Smooth muscle cell (in vitro differentiated cells): ENCODE measurements around the gene STK39. TPM values are rescaled to one million over a fixed set of nuclear protein-coding genes. Genes with fewer than 3 reads are reported as not detected.

Experiments
- DNase-seq: peaks from one replicate; lab custom pipeline; 2025; ENCODE audit not compliant: unreplicated experiment; lab: John Stamatoyannopoulos, UW
- H2AFZ ChIP-seq: fragments of 200-600 bp; sonication (generic); 2 replicates; pipeline ENCODE4 v1.6.0; 2016; ENCODE audit warnings: antibody characterized with exemption, low read depth, mild to moderate bottlenecking
- H3F3A ChIP-seq: fragments of 200-600 bp; sonication (generic); 2 replicates; pipeline ENCODE4 v1.6.0; 2017; ENCODE audit warnings: antibody characterized with exemption, low read depth
- H3K27ac ChIP-seq: fragments of 200-600 bp; sonication (generic); 2 replicates; pipeline ENCODE4 v1.5.1; 2016; ENCODE audit warnings: low read depth, mild to moderate bottlenecking
- H3K27me3 ChIP-seq: fragments of 200-600 bp; sonication (generic); 2 replicates; pipeline ENCODE4 v1.6.1; 2016; ENCODE audit warnings: low read depth, mild to moderate bottlenecking
- H3K36me3 ChIP-seq: fragments of 200-600 bp; sonication (generic); 2 replicates; pipeline ENCODE4 v1.5.1; 2016; ENCODE audit warnings: low read depth
- H3K4me1 ChIP-seq: fragments of 200-600 bp; sonication (generic); 2 replicates; pipeline ENCODE4 v1.5.1; 2016; ENCODE audit warnings: low read depth
- H3K4me2 ChIP-seq: fragments of 200-600 bp; sonication (generic); 2 replicates; pipeline ENCODE4 v1.6.0; 2016; ENCODE audit warnings: mild to moderate bottlenecking
- H3K4me3 ChIP-seq: fragments of 200-600 bp; sonication (generic); 2 replicates; pipeline ENCODE4 v1.5.1; 2016; ENCODE audit warnings: mild to moderate bottlenecking
- H3K79me2 ChIP-seq: fragments of 200-600 bp; sonication (generic); 2 replicates; pipeline ENCODE4 v1.6.0; 2016; ENCODE audit warnings: low read depth, mild to moderate bottlenecking
- H3K9ac ChIP-seq: fragments of 200-600 bp; sonication (generic); 2 replicates; pipeline ENCODE4 v1.6.0; 2016; ENCODE audit warnings: low read depth
- H3K9me3 ChIP-seq: fragments of 200-600 bp; sonication (generic); replicated peaks from 2 replicates; pipeline ENCODE4 v1.5.1; 2016; ENCODE audit warnings: low read depth
- H4K20me1 ChIP-seq: fragments of 200-600 bp; sonication (generic); 2 replicates; pipeline ENCODE4 v1.6.0; 2016; ENCODE audit warnings: low read depth
- WGBS: methylation state at CpG from one replicate; pipeline ENCODE4 v1.1.7; 2016; ENCODE audit warnings: low lambda C conversion rate; 5-methylcytosine and 5-hydroxymethylcytosine counted together
- polyA plus RNA-seq: library from polyadenylated mRNA; unstranded; fragments of >200 nt; fragmentation: Nextera tagmentation; extraction: Ambion mirVana; gene quantifications from 2 replicates; pipeline ENCODE4 v1.2.1, GENCODE V29; 2016
- total RNA-seq: library from RNA; depleted of rRNA; stranded (reverse); fragments of >200 nt; gene quantifications from 2 replicates; pipeline ENCODE4 v1.2.3, GENCODE V29; 2014
- TF ChIP-seq, protein P1 (sequence below): fragments of 200-600 bp; sonication (generic); IDR thresholded peaks from 2 replicates; pipeline ENCODE4 v1.5.1; 2017; ENCODE audit warnings: borderline replicate concordance, mild to moderate bottlenecking, antibody characterized with exemption; ENCODE audit not compliant: insufficient read depth, poor library complexity, severe bottlenecking

The STK39 gene
- total and polyA plus RNA-seq, 2 experiments from 2014 or later: 21.1 to 37.8 TPM

- Histone ChIP-seq H3K36me3 (no peaks in the 10 kb centered on the region), H3K9me3 (no peaks in the 10 kb centered on the region), H3K27ac (no peak overlapping the region), H3K27me3 (no peaks in the 10 kb centered on the region), H3K4me2 (no peak overlapping the region), H3K4me1 (peaks cover 49% of the 10 kb centered on the region), H3K9ac (no peak overlapping the region), H3F3A (no peaks in the 10 kb centered on the region), H3K4me3 (no peak overlapping the region), H2AFZ (no peak overlapping the region), H3K79me2 (peaks cover 59% of the 10 kb centered on the region), H4K20me1 (peaks cover 69% of the 10 kb centered on the region)
- no peak for DNase-seq
- TF ChIP-seq, protein P1, sequence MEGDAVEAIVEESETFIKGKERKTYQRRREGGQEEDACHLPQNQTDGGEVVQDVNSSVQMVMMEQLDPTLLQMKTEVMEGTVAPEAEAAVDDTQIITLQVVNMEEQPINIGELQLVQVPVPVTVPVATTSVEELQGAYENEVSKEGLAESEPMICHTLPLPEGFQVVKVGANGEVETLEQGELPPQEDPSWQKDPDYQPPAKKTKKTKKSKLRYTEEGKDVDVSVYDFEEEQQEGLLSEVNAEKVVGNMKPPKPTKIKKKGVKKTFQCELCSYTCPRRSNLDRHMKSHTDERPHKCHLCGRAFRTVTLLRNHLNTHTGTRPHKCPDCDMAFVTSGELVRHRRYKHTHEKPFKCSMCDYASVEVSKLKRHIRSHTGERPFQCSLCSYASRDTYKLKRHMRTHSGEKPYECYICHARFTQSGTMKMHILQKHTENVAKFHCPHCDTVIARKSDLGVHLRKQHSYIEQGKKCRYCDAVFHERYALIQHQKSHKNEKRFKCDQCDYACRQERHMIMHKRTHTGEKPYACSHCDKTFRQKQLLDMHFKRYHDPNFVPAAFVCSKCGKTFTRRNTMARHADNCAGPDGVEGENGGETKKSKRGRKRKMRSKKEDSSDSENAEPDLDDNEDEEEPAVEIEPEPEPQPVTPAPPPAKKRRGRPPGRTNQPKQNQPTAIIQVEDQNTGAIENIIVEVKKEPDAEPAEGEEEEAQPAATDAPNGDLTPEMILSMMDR: no peak
- WGBS: 91% methylated on average over 4 of the region's 4 CpGs
Measured at GRCh38 chr2:168183308-168183997, 63.9 kb downstream of the STK39 start.

- H3F3A ChIP-seq: no peaks in the 10 kb centered on the region
- DNase-seq: no peak
- H3K9me3 ChIP-seq: no peaks in the 10 kb centered on the region
- H4K20me1 ChIP-seq: peaks cover 61% of the 10 kb centered on the region
- no peak overlapping the region for H3K9ac ChIP-seq
- no peak overlapping the region for H3K27ac ChIP-seq
- peaks cover 59% of the 10 kb centered on the region for H3K79me2 ChIP-seq
- TF ChIP-seq, protein P1: no peak
- no peaks in the 10 kb centered on the region for H3K27me3 ChIP-seq
- H3K36me3 ChIP-seq: no peaks in the 10 kb centered on the region
- no peak overlapping the region for H3K4me2 ChIP-seq
- H3K4me3 ChIP-seq: no peak overlapping the region
- no peak overlapping the region for H2AFZ ChIP-seq
- 98% methylated on average over 5 of the region's 5 CpGs for WGBS
- peaks cover 48% of the 10 kb centered on the region for H3K4me1 ChIP-seq
Measured at GRCh38 chr2:168182550-168183249, 64.7 kb downstream of the STK39 start.

DNA sequence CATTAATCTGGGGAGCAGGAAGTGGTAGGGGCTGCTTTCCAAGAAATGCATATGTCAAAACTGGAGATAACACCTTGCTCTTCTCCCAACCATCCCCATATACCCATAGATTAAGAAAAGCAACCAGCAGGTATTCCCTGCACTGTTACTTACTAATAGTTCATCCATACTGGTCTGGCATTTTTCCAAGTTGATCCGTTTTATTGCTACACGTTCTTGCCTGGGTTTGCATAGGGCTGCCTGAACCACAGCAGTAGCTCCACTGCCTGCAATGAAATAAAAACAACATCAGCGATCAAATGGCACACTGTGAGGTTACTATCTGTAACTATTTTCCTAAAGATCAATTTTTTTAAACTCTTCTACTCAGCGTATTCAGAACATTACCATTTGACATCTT is 65.6 kb downstream of the STK39 start:
- 90% methylated on average over 4 of the region's 4 CpGs for WGBS

More for the DNA sequence above, 65.6 kb downstream of the STK39 start:
- H3K4me1 ChIP-seq: peaks cover 44% of the 10 kb centered on the region
- H3K9me3 ChIP-seq: no peaks in the 10 kb centered on the region
- peaks cover 58% of the 10 kb centered on the region for H3K79me2 ChIP-seq
- no peak overlapping the region for H3K9ac ChIP-seq
- no peaks in the 10 kb centered on the region for H3K36me3 ChIP-seq
- H2AFZ ChIP-seq: no peak overlapping the region
- H4K20me1 ChIP-seq: peaks cover 61% of the 10 kb centered on the region
- TF ChIP-seq, protein P1: no peak
- no peak overlapping the region for H3K27ac ChIP-seq
- no peaks in the 10 kb centered on the region for H3K27me3 ChIP-seq
- no peak overlapping the region for H3K4me3 ChIP-seq
- H3K4me2 ChIP-seq: no peak overlapping the region
- DNase-seq: no peak
- H3F3A ChIP-seq: no peaks in the 10 kb centered on the region
